A549 (cell line): ENCODE data around the gene RBPJ. TPM values are rescaled to one million over a fixed set of nuclear protein-coding genes. Genes with fewer than 3 reads are reported as not detected.
A peak's percentile ranks its signal among the peaks of the same experiment; 100 is the strongest.

Experiments used
- ATAC-seq, 2 experiments: fragments of 200-7000 bp in 1 of 2; fragments of >200 bp in 1 of 2; cut with Nextera tagmentation in 1 of 2; cut with Tn5 transposase in 1 of 2; 3 replicates each; pipeline versions ENCODE4 v1.8.0 to v1.9.1; 2018 to 2020; ENCODE audit warnings: mild to moderate bottlenecking in 1 of 2, moderate library complexity in 1 of 2
- CTCF ChIA-PET: fragments of 300-600 bp; sonication (Branson Sonifier 250); formaldehyde crosslinking; extraction: SDS; loops from one replicate; lab custom pipeline; 2021; ENCODE audit warnings: antibody characterized with exemption, inconsistent platforms; lab: Yijun Ruan, JAX
- POLR2A ChIA-PET: fragments of 350-600 bp; formaldehyde crosslinking; extraction: SDS; loops from one replicate; lab custom pipeline; 2021; ENCODE audit warnings: antibody characterized with exemption, inconsistent platforms; lab: Yijun Ruan, JAX
- DNase-seq, 2 experiments: peaks; one replicate each; pipeline versions ENCODE4 v3.0.0 to v3.0.0-alpha.2; 2011 to 2016; ENCODE audit warnings: low read depth in 1 of 2, low spot score in 1 of 2
- FAIRE-seq: peaks from 2 replicates; lab custom pipeline; 2011; peaks lifted over from hg19 to GRCh38; lab: Jason Lieb, UNC
- H3K27ac ChIP-seq, 2 experiments: fragments of >200 bp; sonication (Bioruptor Twin); formaldehyde crosslinking; 3 replicates each; pipeline ENCODE4 v1.5.1; 2016 to 2017
- H3K4me1 ChIP-seq: fragments of >200 bp; sonication (Bioruptor Twin); formaldehyde crosslinking; 3 replicates; pipeline ENCODE4 v1.6.1; 2016
- H3K4me2 ChIP-seq: fragments of >200 bp; sonication (Bioruptor Twin); formaldehyde crosslinking; 3 replicates; pipeline ENCODE4 v1.6.1; 2016
- H3K4me3 ChIP-seq: fragments of >200 bp; sonication (Bioruptor Twin); formaldehyde crosslinking; 3 replicates; pipeline ENCODE4 v1.5.1; 2016
- H3K9me3 ChIP-seq: fragments of >200 bp; sonication (Bioruptor Twin); formaldehyde crosslinking; 3 replicates; pipeline ENCODE4 v1.6.1; 2016
- CEBPB ChIP-seq, 2 experiments: fragments of >200 bp in 1 of 2; sonication (Bioruptor Twin) in 1 of 2; formaldehyde crosslinking in 1 of 2; IDR thresholded peaks; 2 replicates each; pipeline ENCODE4 v1.6.1; 2012 to 2016
- CTCF ChIP-seq: fragments of >200 bp; sonication (Bioruptor Twin); formaldehyde crosslinking; IDR thresholded peaks from 3 replicates; pipeline ENCODE4 v1.5.1; 2016
- EHF ChIP-seq: fragments of 250-450 bp; sonication (Bioruptor Pico); IDR thresholded peaks from 2 replicates; pipeline ENCODE4 v1.5.0; 2020; ENCODE audit warnings: mild to moderate bottlenecking
- EP300 ChIP-seq, 2 experiments: fragments of >200 bp; sonication (Bioruptor Twin); formaldehyde crosslinking; IDR thresholded peaks; 2 replicates in 1 of 2; 3 replicates in 1 of 2; pipeline ENCODE4 v1.6.1; 2016 to 2017
- FOSB ChIP-seq: fragments of 250-450 bp; sonication (Bioruptor Pico); IDR thresholded peaks from 2 replicates; pipeline ENCODE4 v1.5.0; 2020; ENCODE audit warnings: mild to moderate bottlenecking, moderate library complexity
- HEYL ChIP-seq: fragments of 250-450 bp; sonication (Bioruptor Pico); IDR thresholded peaks from 2 replicates; pipeline ENCODE4 v1.8.0; 2021; ENCODE audit warnings: mild to moderate bottlenecking, moderate library complexity
- KDM1A ChIP-seq: fragments of 200-600 bp; sonication (generic); IDR thresholded peaks from 2 replicates; pipeline ENCODE4 v1.6.1; 2016; ENCODE audit warnings: low read depth, mild to moderate bottlenecking
- MAFK ChIP-seq: fragments of 450-650 bp; IDR thresholded peaks from 2 replicates; pipeline ENCODE4 v1.6.1; 2014; ENCODE audit not compliant: partially characterized antibody
- MAX ChIP-seq: IDR thresholded peaks from 2 replicates; pipeline ENCODE4 v1.6.1; 2012
- NFE2L2 ChIP-seq: fragments of 150-350 bp; conservative IDR thresholded peaks from 2 replicates; pipeline ENCODE4 v1.6.1; 2014; ENCODE audit warnings: low read length
- NR3C1 ChIP-seq: fragments of >200 bp; sonication (Bioruptor Twin); formaldehyde crosslinking; IDR thresholded peaks from 3 replicates; pipeline ENCODE4 v1.6.1; 2017
- PBX3 ChIP-seq: IDR thresholded peaks from 2 replicates; pipeline ENCODE4 v1.6.1; 2012
- SMC3 ChIP-seq: fragments of >200 bp; sonication (Bioruptor Twin); formaldehyde crosslinking; IDR thresholded peaks from 3 replicates; pipeline ENCODE4 v1.6.1; 2018; ENCODE audit warnings: inconsistent platforms
- TP53 ChIP-seq: fragments of 250-450 bp; sonication (Bioruptor Pico); IDR thresholded peaks from 2 replicates; pipeline ENCODE4 v1.5.0; 2021; ENCODE audit warnings: mild to moderate bottlenecking, moderate library complexity
- USF2 ChIP-seq: fragments of 450-650 bp; IDR thresholded peaks from 2 replicates; pipeline ENCODE4 v1.6.1; 2014; ENCODE audit warnings: antibody characterized with exemption
- ZC3H11A ChIP-seq: fragments of 450-650 bp; IDR thresholded peaks from 2 replicates; pipeline ENCODE4 v1.6.1; 2014; ENCODE audit warnings: antibody characterized with exemption, mild to moderate bottlenecking
- ZFP36 ChIP-seq: fragments of 450-650 bp; IDR thresholded peaks from 2 replicates; pipeline ENCODE4 v1.6.1; 2014; ENCODE audit warnings: borderline replicate concordance; ENCODE audit not compliant: partially characterized antibody
- WGBS: methylation state at CpG from one replicate; pipeline ENCODE4 v1.1.6; 2017; ENCODE audit errors: missing lambda C conversion rate; 5-methylcytosine and 5-hydroxymethylcytosine counted together
- polyA plus RNA-seq, 4 experiments: library from polyadenylated mRNA; depleted of rRNA in 3 of 4; stranded (reverse); fragments of >200 nt; fragmentation: RNase III in 1 of 4; extraction: RNeasy Plus Mini Kit Qiagen cat#74134 plus additional on column Dnase treatment in 1 of 4; gene quantifications; 2 replicates in 3 of 4; 3 replicates in 1 of 4; pipeline ENCODE4 v1.2.3, GENCODE V29; 2011 to 2017
- TF ChIP-seq, protein P1 (sequence below): fragments of >200 bp; sonication (Bioruptor Twin); formaldehyde crosslinking; IDR thresholded peaks from 3 replicates; pipeline ENCODE4 v1.6.1; 2016

The RBPJ gene
- polyA plus RNA-seq, 2 of the 4 experiments (the other 2 are of a cell fraction) = 16.5 to 37.1 TPM

GRCh38 chr4:26365537-26366150 is 44.8 kb downstream of the RBPJ start:
- ATAC-seq (no peak), FAIRE-seq (no peak), DNase-seq (no peak)
- Histone ChIP-seq H3K4me1 (peaks cover 19% of the 10 kb centered on the region), H3K9me3 (no peaks in the 10 kb centered on the region), H3K4me2 (no peak overlapping the region), H3K4me3 (no peak overlapping the region), H3K27ac (no peak overlapping the region)
- TF ChIP-seq HEYL (no peak), ZC3H11A (no peak), FOSB (no peak), CEBPB (IDR thresholded peaks at IDR 0.05) (no peak), USF2 (no peak), NFE2L2 (no peak), NR3C1 (no peak)
- TF ChIP-seq, protein P1, sequence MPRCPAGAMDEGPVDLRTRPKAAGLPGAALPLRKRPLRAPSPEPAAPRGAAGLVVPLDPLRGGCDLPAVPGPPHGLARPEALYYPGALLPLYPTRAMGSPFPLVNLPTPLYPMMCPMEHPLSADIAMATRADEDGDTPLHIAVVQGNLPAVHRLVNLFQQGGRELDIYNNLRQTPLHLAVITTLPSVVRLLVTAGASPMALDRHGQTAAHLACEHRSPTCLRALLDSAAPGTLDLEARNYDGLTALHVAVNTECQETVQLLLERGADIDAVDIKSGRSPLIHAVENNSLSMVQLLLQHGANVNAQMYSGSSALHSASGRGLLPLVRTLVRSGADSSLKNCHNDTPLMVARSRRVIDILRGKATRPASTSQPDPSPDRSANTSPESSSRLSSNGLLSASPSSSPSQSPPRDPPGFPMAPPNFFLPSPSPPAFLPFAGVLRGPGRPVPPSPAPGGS = no peak
- POLR2A ChIA-PET = no interaction called here
- CTCF ChIA-PET = no interaction called here
- 96% methylated on average over 1 of the region's 1 CpG for WGBS

DNA sequence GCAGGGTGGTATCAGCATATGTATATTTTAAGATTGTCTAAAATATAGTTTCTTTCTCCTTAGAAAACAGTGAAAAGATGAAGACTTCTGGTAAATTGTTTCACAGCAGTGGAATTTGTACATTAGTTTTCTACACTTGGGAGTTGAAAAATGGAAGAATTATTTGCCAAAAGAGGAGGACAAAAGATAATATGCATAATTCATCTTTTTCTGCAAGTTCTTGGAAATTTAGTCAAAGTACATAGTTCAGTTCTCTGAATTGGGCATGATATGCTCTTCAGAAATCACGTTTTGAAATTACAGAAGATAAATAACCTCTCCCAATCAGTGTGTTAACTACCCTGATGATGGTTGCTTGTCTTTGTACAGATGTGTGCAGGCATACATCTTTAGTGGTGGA is 47.0 kb downstream of the RBPJ start:
- Histone ChIP-seq H3K4me2 (no peak overlapping the region), H3K4me1 (peaks cover 32% of the 10 kb centered on the region), H3K4me3 (no peak overlapping the region), H3K9me3 (no peaks in the 10 kb centered on the region), H3K27ac (no peak overlapping the region)
- FAIRE-seq (no peak), DNase-seq (no peak), ATAC-seq (no peak)
- CTCF ChIA-PET = no interaction called here
- 40% methylated on average over 1 of the region's 1 CpG for WGBS
- TF ChIP-seq NR3C1 (no peak), TP53 (no peak), MAFK (no peak), KDM1A (no peak), ZC3H11A (no peak), EP300 (IDR thresholded peaks at IDR 0.05) (no peak)
- POLR2A ChIA-PET = no interaction called here

GRCh38 chr4:26368685-26369084 is 47.9 kb downstream of the RBPJ start:
- no peak for FAIRE-seq
- Histone ChIP-seq H3K4me2 (peak overlapping the region; percentile 31; the same call in 1 of the 3 replicates), H3K9me3 (no peaks in the 10 kb centered on the region)
- CTCF ChIA-PET = no interaction called here
- no peak for TF ChIP-seq EHF (CRISPR knock-in tag)
- no peak for TF ChIP-seq USF2
- no peak for TF ChIP-seq ZFP36
- TF ChIP-seq CTCF = no peak
- TF ChIP-seq NFE2L2 = no peak
- TF ChIP-seq PBX3 = no peak
- TF ChIP-seq SMC3 = no peak
- no peak for TF ChIP-seq MAX
- TF ChIP-seq, all 56 proteins: peak for 0
- Histone ChIP-seq H3K4me3 (no peak overlapping the region), H3K27ac (no peak overlapping the region), H3K4me1 (peaks cover 35% of the 10 kb centered on the region)
- no peak for ATAC-seq
- no peak for DNase-seq
- POLR2A ChIA-PET = no interaction called here
